GM08714 (cell line): ENCODE results near the gene KANSL3.
"Not testable (repeated sequence)": the region's sequence is repeated elsewhere in the genome, so short reads cannot be mapped to it uniquely, and the experiment has no call there.

Source experiments
- H3K4me3 ChIP-seq: fragments of 200-500 bp; sonication (Bioruptor generic); 2 replicates; pipeline ENCODE4 v1.5.1; 2014; ENCODE audit warnings: mild to moderate bottlenecking, low read length, inconsistent platforms
- ZNF274 ChIP-seq: IDR thresholded peaks from 2 replicates; pipeline ENCODE4 v1.6.1; 2012; ENCODE audit warnings: mild to moderate bottlenecking, low read depth, low read length

The KANSL3 gene

GRCh38 chr2:96568094-96568493 is 70.0 kb downstream of the KANSL3 start:
- TF ChIP-seq ZNF274 = no peak
- H3K4me3 ChIP-seq = no peak overlapping the region

- H3K4me3 ChIP-seq = no peak overlapping the region
- TF ChIP-seq ZNF274 = no peak
Measured at GRCh38 chr2:96565111-96565510, 73.0 kb downstream of the KANSL3 start.

- no peak for TF ChIP-seq ZNF274
- H3K4me3 ChIP-seq = no peak overlapping the region
Measured at GRCh38 chr2:96564563-96564962, 73.5 kb downstream of the KANSL3 start.

GRCh38 chr2:96564026-96564425 is 74.1 kb downstream of the KANSL3 start:
- no peak overlapping the region for H3K4me3 ChIP-seq
- no peak for TF ChIP-seq ZNF274

GRCh38 chr2:96558485-96558884 is 79.6 kb downstream of the KANSL3 start:
- H3K4me3 ChIP-seq = no peak overlapping the region
- TF ChIP-seq ZNF274 = no peak

GRCh38 chr2:96558061-96558460 is 80.1 kb downstream of the KANSL3 start:
- H3K4me3 ChIP-seq = no peak overlapping the region
- no peak for TF ChIP-seq ZNF274

- not testable (repeated sequence) for H3K4me3 ChIP-seq
Measured at GRCh38 chr2:96557421-96557820, 80.7 kb downstream of the KANSL3 start.

GRCh38 chr2:96556441-96557330 is 81.4 kb downstream of the KANSL3 start:
- no peak overlapping the region for H3K4me3 ChIP-seq
- no peak for TF ChIP-seq ZNF274

- no peak for TF ChIP-seq ZNF274
Measured at GRCh38 chr2:96555146-96555610, 82.9 kb downstream of the KANSL3 start.

GRCh38 chr2:96554293-96555145 is 83.6 kb downstream of the KANSL3 start:
- H3K4me3 ChIP-seq = no peak overlapping the region
- TF ChIP-seq ZNF274 = no peak

More at GRCh38 chr2:96555146-96555610, 82.9 kb downstream of the KANSL3 start:
- no peak overlapping the region for H3K4me3 ChIP-seq

GRCh38 chr2:96553957-96554292 is 84.2 kb downstream of the KANSL3 start:
- H3K4me3 ChIP-seq = not testable (repeated sequence)

- TF ChIP-seq ZNF274 = no peak
Measured at GRCh38 chr2:96553176-96553956, 84.7 kb downstream of the KANSL3 start.

GRCh38 chr2:96552315-96553175 is 85.6 kb downstream of the KANSL3 start:
- TF ChIP-seq ZNF274 = no peak
- H3K4me3 ChIP-seq = no peak overlapping the region

More at GRCh38 chr2:96553176-96553956, 84.7 kb downstream of the KANSL3 start:
- no peak overlapping the region for H3K4me3 ChIP-seq
